HepG2 (cell line): ENCODE results near the gene STARD8. TPM values are rescaled to one million over a fixed set of nuclear protein-coding genes. Genes with fewer than 3 reads are reported as not detected.

ENCODE experiments used
- ATAC-seq: fragments of 200-7000 bp; cut with Tn5 transposase; 3 replicates; pipeline ENCODE4 v1.9.1; 2020; ENCODE audit warnings: mild to moderate bottlenecking, moderate library complexity
- BruUV-seq: library from RNA; stranded (reverse); fragments of 400-500 nt; replicated peaks from 2 replicates; lab custom pipeline; 2021; lab: Mats Ljungman, UMichigan
- CTCF ChIA-PET: fragments of 300-600 bp; formaldehyde crosslinking; extraction: SDS; loops from one replicate; lab custom pipeline; 2021; ENCODE audit warnings: low total read pairs, inconsistent platforms, low intra/inter-chr PET ratio; lab: Yijun Ruan, JAX
- POLR2A ChIA-PET: fragments of 350-600 bp; sonication (Branson Sonifier 250); formaldehyde crosslinking; loops from one replicate; lab custom pipeline; 2020; ENCODE audit warnings: antibody characterized with exemption, inconsistent platforms; lab: Yijun Ruan, JAX
- DNase-seq: peaks from one replicate; pipeline ENCODE4 v3.0.0-alpha.2; 2015; ENCODE audit warnings: low spot score
- FAIRE-seq: peaks from 3 replicates; lab custom pipeline; 2011; peaks lifted over from hg19 to GRCh38; lab: Jason Lieb, UNC
- H2AFZ ChIP-seq: one replicate; pipeline ENCODE4 v1.6.1; 2011; ENCODE audit warnings: low read length, inconsistent platforms
- H3K27ac ChIP-seq: fragments of 300-600 bp; 3 replicates; pipeline ENCODE4 v1.8.0; 2011; ENCODE audit warnings: mixed run types, mild to moderate bottlenecking, mixed read lengths, low read length, inconsistent platforms; ENCODE audit not compliant: insufficient read depth; ENCODE audit errors: extremely low read length
- H3K27me3 ChIP-seq, 2 experiments: fragments of 200-600 bp in 1 of 2; 2 replicates in 1 of 2; 3 replicates in 1 of 2; pipeline versions ENCODE4 v1.6.0 to v1.8.0; 2011; ENCODE audit warnings: low read length in 2 of 2, mild to moderate bottlenecking in 2 of 2, moderate library complexity in 2 of 2, inconsistent platforms in 1 of 2; ENCODE audit not compliant: insufficient read depth in 2 of 2, control insufficient read depth in 1 of 2
- H3K36me3 ChIP-seq, 2 experiments: fragments of 200-600 bp in 1 of 2; replicated peaks in 1 of 2; 2 replicates in 1 of 2; 3 replicates in 1 of 2; pipeline versions ENCODE4 v1.5.1 to v1.8.0; 2011; ENCODE audit warnings: low read length in 2 of 2, inconsistent platforms in 1 of 2; ENCODE audit not compliant: insufficient read depth in 2 of 2, control insufficient read depth in 1 of 2
- H3K4me1 ChIP-seq: 2 replicates; pipeline ENCODE4 v1.5.1; 2012; ENCODE audit warnings: low read length, inconsistent platforms; ENCODE audit not compliant: insufficient read depth
- H3K4me2 ChIP-seq: 2 replicates; pipeline ENCODE4 v1.6.0; 2011; ENCODE audit warnings: low read depth, low read length, inconsistent platforms
- H3K4me3 ChIP-seq, 3 experiments: fragments of 200-600 bp in 1 of 3; sonication (generic), shearing (Covaris generic) in 1 of 3; replicated peaks in 1 of 3; 2 replicates each; pipeline ENCODE4 v1.5.1; 2011 to 2016; ENCODE audit warnings: low read length in 3 of 3, inconsistent platforms in 2 of 3, low read depth in 2 of 3, mild to moderate bottlenecking in 2 of 3, control low read depth in 1 of 3, mixed read lengths in 1 of 3; ENCODE audit not compliant: insufficient read depth in 1 of 3
- H3K79me2 ChIP-seq: one replicate; pipeline ENCODE4 v1.6.1; 2011; ENCODE audit warnings: low read length, inconsistent platforms; ENCODE audit not compliant: insufficient read depth
- H3K9ac ChIP-seq: 2 replicates; pipeline ENCODE4 v1.6.0; 2011; ENCODE audit warnings: mild to moderate bottlenecking, low read depth, low read length, inconsistent platforms; ENCODE audit not compliant: insufficient read depth
- H3K9me3 ChIP-seq: 2 replicates; pipeline ENCODE4 v1.5.1; 2012; ENCODE audit warnings: mild to moderate bottlenecking, low read length
- H4K20me1 ChIP-seq: 2 replicates; pipeline ENCODE4 v1.6.0; 2011; ENCODE audit warnings: inconsistent platforms, mild to moderate bottlenecking, low read length, moderate library complexity; ENCODE audit not compliant: insufficient read depth
- AGO1 ChIP-seq: fragments of 200-400 bp; formaldehyde crosslinking; IDR thresholded peaks from 2 replicates; pipeline ENCODE4 v1.6.1; 2017; ENCODE audit warnings: mild to moderate bottlenecking, low read depth, low read length, moderate library complexity; ENCODE audit not compliant: poor library complexity, severe bottlenecking
- ATF7-NPFF ChIP-seq: sonication (generic); formaldehyde crosslinking; IDR thresholded peaks from 2 replicates; pipeline ENCODE4 v1.8.1; 2023; ENCODE audit warnings: mild to moderate bottlenecking, low read depth, missing genetic modification reagents, moderate library complexity
- IKZF1 ChIP-seq: fragments of 450-650 bp; IDR thresholded peaks from 2 replicates; pipeline ENCODE4 v1.7.1; 2016
- KAT8 ChIP-seq: IDR thresholded peaks from 2 replicates; pipeline ENCODE4 v1.6.1; 2016; ENCODE audit warnings: missing genetic modification reagents, missing compliant biosample characterization
- LCORL ChIP-seq, 2 experiments: fragments of 450-650 bp in 1 of 2; sonication (generic) in 1 of 2; formaldehyde crosslinking in 1 of 2; IDR thresholded peaks; 2 replicates each; pipeline versions ENCODE4 v1.5.0 to v1.6.1; 2017 to 2020; ENCODE audit warnings: antibody characterized with exemption in 1 of 2, missing genetic modification reagents in 1 of 2
- MTA1 ChIP-seq: sonication (generic); formaldehyde crosslinking; IDR thresholded peaks from 2 replicates; pipeline ENCODE4 v1.4.0; 2020; ENCODE audit warnings: missing genetic modification reagents, mild to moderate bottlenecking, borderline replicate concordance
- NFATC3 ChIP-seq: sonication (generic); formaldehyde crosslinking; IDR thresholded peaks from 2 replicates; pipeline ENCODE4 v1.5.1; 2020; ENCODE audit warnings: mild to moderate bottlenecking, missing genetic modification reagents
- RARG ChIP-seq: sonication (generic); formaldehyde crosslinking; IDR thresholded peaks from 2 replicates; pipeline ENCODE4 v1.4.0; 2020; ENCODE audit warnings: low read depth, mild to moderate bottlenecking, missing genetic modification reagents
- SKI ChIP-seq: fragments of 450-650 bp; IDR thresholded peaks from one replicate; pipeline ENCODE4 v1.6.1; 2018; ENCODE audit warnings: mild to moderate bottlenecking; ENCODE audit not compliant: partially characterized antibody
- SOX5 ChIP-seq: IDR thresholded peaks from 2 replicates; pipeline ENCODE4 v1.6.1; 2016; ENCODE audit warnings: borderline replicate concordance
- SPEN ChIP-seq: sonication (generic); formaldehyde crosslinking; IDR thresholded peaks from 2 replicates; pipeline ENCODE4 v1.5.1; 2020; ENCODE audit warnings: low read depth, mild to moderate bottlenecking, missing genetic modification reagents
- ZBTB7A ChIP-seq: sonication (generic); formaldehyde crosslinking; IDR thresholded peaks from 2 replicates; pipeline ENCODE4 v1.8.0; 2022; ENCODE audit warnings: mild to moderate bottlenecking, missing genetic modification reagents
- ZBTB7B ChIP-seq: sonication (generic); formaldehyde crosslinking; IDR thresholded peaks from 2 replicates; pipeline ENCODE4 v1.4.0; 2020; ENCODE audit warnings: missing genetic modification reagents
- ZNF484 ChIP-seq: sonication (generic); formaldehyde crosslinking; IDR thresholded peaks from 2 replicates; pipeline ENCODE4 v1.5.1; 2020; ENCODE audit warnings: mild to moderate bottlenecking, low read depth, missing genetic modification reagents, borderline replicate concordance
- ZNF75D ChIP-seq: sonication (generic); formaldehyde crosslinking; IDR thresholded peaks from 2 replicates; pipeline ENCODE4 v1.8.1; 2023; ENCODE audit warnings: missing genetic modification reagents, mild to moderate bottlenecking, borderline replicate concordance
- WGBS: methylation state at CpG from one replicate; pipeline ENCODE4 v1.1.6; 2017; ENCODE audit warnings: low lambda C conversion rate; 5-methylcytosine and 5-hydroxymethylcytosine counted together
- in situ Hi-C: cut with HindIII; loops from 2 replicates; pipeline ENCODE4 v1.10.0; 2017; ENCODE audit warnings: low pct_unique_long_range_greater_than_20kb; ENCODE audit not compliant: extremely low pct_ligation_motif_present
- intact Hi-C: fragments of 100-400 bp; cut with micrococcal nuclease; formaldehyde crosslinking; loops from one replicate; pipeline ENCODE4 v1.10.0; 2022; ENCODE audit not compliant: unreplicated experiment
- polyA plus RNA-seq, 8 experiments: library from polyadenylated mRNA; depleted of rRNA in 3 of 8; stranded (reverse) in 7 of 8; unstranded in 1 of 8; fragments of >200 nt; fragmentation: Illumina TruSeq in 4 of 8; extraction: Trizol in 4 of 8; gene quantifications; 2 replicates each; pipeline versions ENCODE4 v1.2.1 to v1.2.3, GENCODE V29; 2011 to 2016; ENCODE audit warnings: low read depth in 4 of 8, missing spikeins in 1 of 8, mixed read lengths in 1 of 8; ENCODE audit not compliant: insufficient read depth in 1 of 8
- total RNA-seq, 5 experiments: library from RNA; depleted of rRNA; stranded (reverse); fragments of >200 nt; fragmentation: Illumina TruSeq; extraction: Trizol; gene quantifications; 2 replicates each; pipeline ENCODE4 v1.2.3, GENCODE V29; 2016; ENCODE audit warnings: low read depth in 1 of 5
- TF ChIP-seq, protein P1 (sequence below): sonication (generic); formaldehyde crosslinking; IDR thresholded peaks from 2 replicates; pipeline ENCODE4; 2020; ENCODE audit warnings: missing genetic modification reagents, mild to moderate bottlenecking, borderline replicate concordance
- TF ChIP-seq, protein P2 (sequence below): sonication (generic); formaldehyde crosslinking; IDR thresholded peaks from 2 replicates; pipeline ENCODE4 v1.8.0; 2022; ENCODE audit warnings: mild to moderate bottlenecking, missing genetic modification reagents, moderate library complexity
- TF ChIP-seq, protein P3 (sequence below): sonication (generic); formaldehyde crosslinking; IDR thresholded peaks from 2 replicates; pipeline ENCODE4 v1.4.0; 2020; ENCODE audit warnings: missing genetic modification reagents

Gene STARD8
- total and polyA plus RNA-seq, 2 of the 13 experiments (the other 11 are each of a cell fraction or from before 2014, with no cell fraction given), result 0.02 to 0.09 TPM

DNA sequence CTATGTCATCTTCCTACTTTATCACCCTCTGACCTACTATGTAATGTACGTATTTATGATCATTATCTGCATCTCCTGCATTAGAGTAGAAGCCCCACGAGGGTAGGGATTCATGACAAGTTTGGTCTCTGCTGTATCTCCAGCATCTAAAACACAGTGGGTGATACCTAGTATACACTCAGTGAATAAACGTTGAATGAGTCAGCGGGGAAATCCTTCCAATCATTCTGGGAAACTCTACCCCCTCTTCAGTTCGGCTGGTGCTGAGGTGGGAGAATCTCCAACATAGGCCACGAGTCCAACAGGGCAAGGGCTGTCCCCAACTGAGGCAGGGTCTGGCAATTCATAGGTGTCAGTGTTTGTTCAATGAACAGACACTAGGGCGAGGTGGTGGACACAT, 106.9 kb downstream of the STARD8 start (continued):
- no peak for TF ChIP-seq ZNF484 (CRISPR knock-in tag)
- TF ChIP-seq LCORL (IDR thresholded peaks at IDR 0.05), result no peak
- no peak for TF ChIP-seq LCORL (CRISPR knock-in tag; IDR thresholded peaks at IDR 0.05)
- TF ChIP-seq SKI, result no peak
- TF ChIP-seq, protein P1, sequence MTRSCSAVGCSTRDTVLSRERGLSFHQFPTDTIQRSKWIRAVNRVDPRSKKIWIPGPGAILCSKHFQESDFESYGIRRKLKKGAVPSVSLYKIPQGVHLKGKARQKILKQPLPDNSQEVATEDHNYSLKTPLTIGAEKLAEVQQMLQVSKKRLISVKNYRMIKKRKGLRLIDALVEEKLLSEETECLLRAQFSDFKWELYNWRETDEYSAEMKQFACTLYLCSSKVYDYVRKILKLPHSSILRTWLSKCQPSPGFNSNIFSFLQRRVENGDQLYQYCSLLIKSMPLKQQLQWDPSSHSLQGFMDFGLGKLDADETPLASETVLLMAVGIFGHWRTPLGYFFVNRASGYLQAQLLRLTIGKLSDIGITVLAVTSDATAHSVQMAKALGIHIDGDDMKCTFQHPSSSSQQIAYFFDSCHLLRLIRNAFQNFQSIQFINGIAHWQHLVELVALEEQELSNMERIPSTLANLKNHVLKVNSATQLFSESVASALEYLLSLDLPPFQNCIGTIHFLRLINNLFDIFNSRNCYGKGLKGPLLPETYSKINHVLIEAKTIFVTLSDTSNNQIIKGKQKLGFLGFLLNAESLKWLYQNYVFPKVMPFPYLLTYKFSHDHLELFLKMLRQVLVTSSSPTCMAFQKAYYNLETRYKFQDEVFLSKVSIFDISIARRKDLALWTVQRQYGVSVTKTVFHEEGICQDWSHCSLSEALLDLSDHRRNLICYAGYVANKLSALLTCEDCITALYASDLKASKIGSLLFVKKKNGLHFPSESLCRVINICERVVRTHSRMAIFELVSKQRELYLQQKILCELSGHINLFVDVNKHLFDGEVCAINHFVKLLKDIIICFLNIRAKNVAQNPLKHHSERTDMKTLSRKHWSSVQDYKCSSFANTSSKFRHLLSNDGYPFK (CRISPR knock-in tag), result no peak
- TF ChIP-seq, protein P2, sequence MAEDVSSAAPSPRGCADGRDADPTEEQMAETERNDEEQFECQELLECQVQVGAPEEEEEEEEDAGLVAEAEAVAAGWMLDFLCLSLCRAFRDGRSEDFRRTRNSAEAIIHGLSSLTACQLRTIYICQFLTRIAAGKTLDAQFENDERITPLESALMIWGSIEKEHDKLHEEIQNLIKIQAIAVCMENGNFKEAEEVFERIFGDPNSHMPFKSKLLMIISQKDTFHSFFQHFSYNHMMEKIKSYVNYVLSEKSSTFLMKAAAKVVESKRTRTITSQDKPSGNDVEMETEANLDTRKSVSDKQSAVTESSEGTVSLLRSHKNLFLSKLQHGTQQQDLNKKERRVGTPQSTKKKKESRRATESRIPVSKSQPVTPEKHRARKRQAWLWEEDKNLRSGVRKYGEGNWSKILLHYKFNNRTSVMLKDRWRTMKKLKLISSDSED (CRISPR knock-in tag), result no peak
- TF ChIP-seq KAT8 (CRISPR knock-in tag), result no peak

GRCh38 chrX:68755616-68756125, 108.2 kb downstream of the STARD8 start:
- ATAC-seq (no peak), FAIRE-seq (no peak), DNase-seq (no peak)
- H4K20me1 ChIP-seq, result no peaks in the 10 kb centered on the region
- H3K27ac ChIP-seq, result no peak overlapping the region
- H3K9ac ChIP-seq, result no peak overlapping the region
- in situ Hi-C loops (no loop called here), intact Hi-C loops (no loop called here)
- H3K79me2 ChIP-seq, result no peaks in the 10 kb centered on the region
- WGBS, result 0% methylated on average over 3 of the region's 3 CpGs
- POLR2A ChIA-PET, result no interaction called here
- no peaks in the 10 kb centered on the region for H3K36me3 ChIP-seq
- no peaks in the 10 kb centered on the region for H3K27me3 ChIP-seq
- H2AFZ ChIP-seq, result no peak overlapping the region
- no peaks in the 10 kb centered on the region for H3K9me3 ChIP-seq
- peaks cover 10% of the 10 kb centered on the region for H3K4me1 ChIP-seq
- H3K4me2 ChIP-seq, result no peak overlapping the region
- no peak overlapping the region for H3K4me3 ChIP-seq
- BruUV-seq, result no TSS peak
- CTCF ChIA-PET, result no interaction called here
- TF ChIP-seq IKZF1 (no peak), SOX5 (CRISPR knock-in tag) (no peak), SPEN (CRISPR knock-in tag) (no peak), AGO1 (no peak), RARG (no peak), MTA1 (no peak), ZBTB7A (no peak), ZBTB7B (CRISPR knock-in tag) (no peak), ATF7-NPFF (no peak), NFATC3 (no peak), ZNF75D (CRISPR knock-in tag) (no peak)
- TF ChIP-seq, protein P3, sequence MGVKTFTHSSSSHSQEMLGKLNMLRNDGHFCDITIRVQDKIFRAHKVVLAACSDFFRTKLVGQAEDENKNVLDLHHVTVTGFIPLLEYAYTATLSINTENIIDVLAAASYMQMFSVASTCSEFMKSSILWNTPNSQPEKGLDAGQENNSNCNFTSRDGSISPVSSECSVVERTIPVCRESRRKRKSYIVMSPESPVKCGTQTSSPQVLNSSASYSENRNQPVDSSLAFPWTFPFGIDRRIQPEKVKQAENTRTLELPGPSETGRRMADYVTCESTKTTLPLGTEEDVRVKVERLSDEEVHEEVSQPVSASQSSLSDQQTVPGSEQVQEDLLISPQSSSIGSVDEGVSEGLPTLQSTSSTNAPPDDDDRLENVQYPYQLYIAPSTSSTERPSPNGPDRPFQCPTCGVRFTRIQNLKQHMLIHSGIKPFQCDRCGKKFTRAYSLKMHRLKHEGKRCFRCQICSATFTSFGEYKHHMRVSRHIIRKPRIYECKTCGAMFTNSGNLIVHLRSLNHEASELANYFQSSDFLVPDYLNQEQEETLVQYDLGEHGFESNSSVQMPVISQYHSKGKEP (CRISPR knock-in tag), result no peak
